Vagina (tissue), 2 donors: Measurements from ENCODE around the gene PCDHAC1. TPM values are rescaled to one million over a fixed set of nuclear protein-coding genes. Genes with fewer than 3 reads are reported as not detected.

ENCODE experiments used
- DNase-seq, 2 donors: peaks; one replicate each; pipeline ENCODE4 v3.0.0-alpha.2; 2017; ENCODE audit errors: extremely low spot score in 2 of 2
- H3K27ac ChIP-seq: fragments of 200-600 bp; sonication (generic); one replicate; pipeline ENCODE4 v1.5.1; 2019
- H3K27me3 ChIP-seq: fragments of 200-600 bp; sonication (generic); one replicate; pipeline ENCODE4 v1.5.1; 2019
- H3K36me3 ChIP-seq, 2 donors: fragments of 200-600 bp; sonication (generic); one replicate each; pipeline ENCODE4 v1.5.1; 2017 to 2019
- H3K4me1 ChIP-seq: fragments of 200-600 bp; sonication (generic); one replicate; pipeline ENCODE4 v1.5.1; 2019
- H3K4me3 ChIP-seq, 2 donors: fragments of 200-600 bp; sonication (generic); 1 replicate in 1 of 2; 2 replicates in 1 of 2; pipeline ENCODE4 v1.5.1; 2016 to 2019
- H3K9me3 ChIP-seq: fragments of 200-600 bp; sonication (generic); one replicate; pipeline ENCODE4 v1.5.1; 2019
- CTCF ChIP-seq, 3 experiments: fragments of 450-650 bp in 2 of 3; fragments of 200-600 bp in 1 of 3; sonication (generic) in 1 of 3; IDR thresholded peaks; one replicate each; pipeline ENCODE4 v1.5.1; 2017 to 2019; ENCODE audit warnings: antibody characterized with exemption in 3 of 3, mild to moderate bottlenecking in 2 of 3, moderate library complexity in 2 of 3
- POLR2A ChIP-seq, 2 donors: fragments of 450-650 bp; IDR thresholded peaks; one replicate each; pipeline ENCODE4 v1.6.1; 2017; ENCODE audit warnings: antibody characterized with exemption in 2 of 2, mild to moderate bottlenecking in 2 of 2, moderate library complexity in 2 of 2
- POLR2AphosphoS5 ChIP-seq, 2 donors: sonication (generic); formaldehyde crosslinking; IDR thresholded peaks; one replicate each; pipeline ENCODE4 v1.9.0; 2017; ENCODE audit warnings: antibody characterized with exemption in 2 of 2, mild to moderate bottlenecking in 2 of 2, low read depth in 1 of 2; ENCODE audit not compliant: insufficient read depth in 1 of 2
- intact Hi-C: fragments of 100-400 bp; cut with DNase I; formaldehyde crosslinking; loops from one replicate; pipeline ENCODE4 v1.15.1; 2023
- total RNA-seq: library from RNA; depleted of rRNA; stranded (reverse); fragments of >200 nt; gene quantifications from one replicate; pipeline ENCODE4 v1.2.3, GENCODE V29; 2016

The PCDHAC1 gene
- total RNA-seq, 1 donor from 2014 or later, result 0.49 TPM

GRCh38 chr5:140927228-140927573 lies 1.1 kb downstream of the PCDHAC1 start:
- Histone ChIP-seq H3K4me1 (peaks cover 20% of the 10 kb centered on the region), H3K27ac (no peak overlapping the region), H3K9me3 (no peaks in the 10 kb centered on the region), H3K27me3 (no peaks in the 10 kb centered on the region), H3K4me3 (peak overlapping the region; percentile 45 to 47), H3K36me3 (no peaks in the 10 kb centered on the region)
- TF ChIP-seq CTCF (IDR thresholded peaks at IDR 0.05) (no peak), POLR2A (IDR thresholded peaks at IDR 0.05) (no peak), POLR2AphosphoS5 (IDR thresholded peaks at IDR 0.05; ENCODE audit: insufficient read depth in 1 of 2, low read depth in 1 of 2) (no peak)
- no peak for DNase-seq
- intact Hi-C loops, result no loop called here

GRCh38 chr5:140934964-140935606 lies 9.0 kb downstream of the PCDHAC1 start:
- Histone ChIP-seq H3K27ac (no peak overlapping the region), H3K27me3 (no peaks in the 10 kb centered on the region), H3K9me3 (no peaks in the 10 kb centered on the region), H3K36me3 (no peaks in the 10 kb centered on the region), H3K4me3 (no peak overlapping the region), H3K4me1 (no peaks in the 10 kb centered on the region)
- TF ChIP-seq POLR2A (IDR thresholded peaks at IDR 0.05) (no peak), CTCF (IDR thresholded peaks at IDR 0.05) (no peak), POLR2AphosphoS5 (IDR thresholded peaks at IDR 0.05; ENCODE audit: insufficient read depth in 1 of 2, low read depth in 1 of 2) (no peak)
- no peak for DNase-seq
- intact Hi-C loops, result no loop called here

- Histone ChIP-seq H3K4me1 (no peaks in the 10 kb centered on the region), H3K4me3 (no peak overlapping the region), H3K36me3 (no peaks in the 10 kb centered on the region), H3K27me3 (no peaks in the 10 kb centered on the region), H3K9me3 (no peaks in the 10 kb centered on the region), H3K27ac (no peak overlapping the region)
- no peak for TF ChIP-seq POLR2AphosphoS5 (IDR thresholded peaks at IDR 0.05; ENCODE audit: insufficient read depth in 1 of 2, low read depth in 1 of 2)
- no peak for TF ChIP-seq POLR2A (IDR thresholded peaks at IDR 0.05)
- TF ChIP-seq CTCF (IDR thresholded peaks at IDR 0.05), result no peak
- no peak for DNase-seq
- intact Hi-C loops, result no loop called here
These were observed 20.5 kb downstream of the PCDHAC1 start for GRCh38 chr5:140946578-140946977.

- DNase-seq, result no peak
- Histone ChIP-seq H3K4me3 (no peak overlapping the region), H3K9me3 (no peaks in the 10 kb centered on the region), H3K27me3 (no peaks in the 10 kb centered on the region), H3K36me3 (no peaks in the 10 kb centered on the region), H3K27ac (no peak overlapping the region), H3K4me1 (no peaks in the 10 kb centered on the region)
- TF ChIP-seq POLR2A (IDR thresholded peaks at IDR 0.05), result no peak
- no peak for TF ChIP-seq POLR2AphosphoS5 (IDR thresholded peaks at IDR 0.05; ENCODE audit: insufficient read depth in 1 of 2, low read depth in 1 of 2)
- TF ChIP-seq CTCF (IDR thresholded peaks at IDR 0.05), result no peak
- intact Hi-C loops, result no loop called here
These were observed 25.5 kb downstream of the PCDHAC1 start for GRCh38 chr5:140951636-140952035.

GRCh38 chr5:140953234-140953633 lies 27.1 kb downstream of the PCDHAC1 start:
- no peaks in the 10 kb centered on the region for H3K27me3 ChIP-seq
- no peak overlapping the region for H3K27ac ChIP-seq
- no peaks in the 10 kb centered on the region for H3K9me3 ChIP-seq
- no peak for TF ChIP-seq POLR2A (IDR thresholded peaks at IDR 0.05)
- no peak for TF ChIP-seq POLR2AphosphoS5 (IDR thresholded peaks at IDR 0.05; ENCODE audit: insufficient read depth in 1 of 2, low read depth in 1 of 2)
- TF ChIP-seq CTCF (IDR thresholded peaks at IDR 0.05), result no peak
- DNase-seq, result no peak
- H3K4me1 ChIP-seq, result no peaks in the 10 kb centered on the region
- H3K36me3 ChIP-seq, result no peaks in the 10 kb centered on the region
- no peak overlapping the region for H3K4me3 ChIP-seq
- intact Hi-C loops, result no loop called here
